Chondrocyte (in vitro differentiated cells): ENCODE measurements around the gene ZNF487. TPM values are rescaled to one million over a fixed set of nuclear protein-coding genes. Genes with fewer than 3 reads are reported as not detected.

Source experiments
- DNase-seq: peaks from one replicate; pipeline ENCODE4 v3.0.0; 2021; ENCODE audit warnings: mixed read lengths, low spot score
- H3K27ac Mint-ChIP-seq: one replicate; pipeline ENCODE4 v1.8.0; 2021; ENCODE audit warnings: mild to moderate bottlenecking, moderate library complexity, mixed read lengths; ENCODE audit not compliant: unreplicated experiment
- H3K27me3 Mint-ChIP-seq: 2 replicates; pipeline ENCODE4 v1.8.0; 2021; ENCODE audit warnings: low read depth, mixed read lengths
- H3K36me3 Mint-ChIP-seq: 2 replicates; pipeline ENCODE4 v1.8.0; 2021; ENCODE audit warnings: low read depth, mixed read lengths
- H3K4me1 Mint-ChIP-seq: 2 replicates; pipeline ENCODE4 v1.8.0; 2021; ENCODE audit warnings: low read depth, mild to moderate bottlenecking, mixed read lengths
- H3K4me3 Mint-ChIP-seq: one replicate; pipeline ENCODE4 v1.8.0; 2021; ENCODE audit warnings: mild to moderate bottlenecking, moderate library complexity, mixed read lengths; ENCODE audit not compliant: unreplicated experiment
- H3K9me3 Mint-ChIP-seq: 2 replicates; pipeline ENCODE4 v1.8.0; 2021; ENCODE audit warnings: low read depth, mixed read lengths
- CTCF ChIP-seq: fragments of 200-600 bp; sonication (generic); IDR thresholded peaks from 2 replicates; pipeline ENCODE4 v1.5.0; 2021; ENCODE audit warnings: antibody characterized with exemption, mild to moderate bottlenecking, moderate library complexity
- total RNA-seq: library from RNA; stranded (reverse); gene quantifications from 3 replicates; pipeline ENCODE4 v1.2.1, GENCODE V29; 2021

ZNF487 gene
- total RNA-seq, 1 donor from 2014 or later, result 2.7 TPM

- peak overlapping the region; percentile 92 for H3K4me3 Mint-ChIP-seq
- H3K9me3 Mint-ChIP-seq, result no peaks in the 10 kb centered on the region
- peaks cover 49% of the 10 kb centered on the region for H3K4me1 Mint-ChIP-seq
- no peak for DNase-seq
- H3K27ac Mint-ChIP-seq, result peak overlapping the region; percentile 98
- H3K36me3 Mint-ChIP-seq, result peaks cover 2% of the 10 kb centered on the region
- TF ChIP-seq CTCF, result no peak
- no peaks in the 10 kb centered on the region for H3K27me3 Mint-ChIP-seq
Measured at GRCh38 chr10:43407148-43407575, 29.7 kb upstream of the ZNF487 start.

GRCh38 chr10:43407576-43408330 is 29.2 kb upstream of the ZNF487 start:
- peak overlapping the region; percentile 98 for H3K27ac Mint-ChIP-seq
- peaks cover 43% of the 10 kb centered on the region for H3K4me1 Mint-ChIP-seq
- TF ChIP-seq CTCF, result peak; percentile 74
- peak overlapping the region; percentile 92 for H3K4me3 Mint-ChIP-seq
- peaks cover 2% of the 10 kb centered on the region for H3K36me3 Mint-ChIP-seq
- no peak for DNase-seq
- no peaks in the 10 kb centered on the region for H3K27me3 Mint-ChIP-seq
- no peaks in the 10 kb centered on the region for H3K9me3 Mint-ChIP-seq

- no peaks in the 10 kb centered on the region for H3K9me3 Mint-ChIP-seq
- peak; percentile 50 for TF ChIP-seq CTCF
- peak overlapping the region; percentile 92 for H3K4me3 Mint-ChIP-seq
- DNase-seq, result no peak
- H3K27me3 Mint-ChIP-seq, result no peaks in the 10 kb centered on the region
- H3K4me1 Mint-ChIP-seq, result peaks cover 38% of the 10 kb centered on the region
- no peaks in the 10 kb centered on the region for H3K36me3 Mint-ChIP-seq
- H3K27ac Mint-ChIP-seq, result peak overlapping the region; percentile 98
Measured at GRCh38 chr10:43408331-43408709, 28.6 kb upstream of the ZNF487 start.

GRCh38 chr10:43408710-43409384 is 28.1 kb upstream of the ZNF487 start, which contains the start of gene HNRNPF:
Gene HNRNPF (minus strand): TSS chr10:43409186. CDS start chr10:43387884, 21,302 bp downstream.
- peak; percentile 97 for DNase-seq
- H3K4me1 Mint-ChIP-seq, result peaks cover 36% of the 10 kb centered on the region
- no peaks in the 10 kb centered on the region for H3K36me3 Mint-ChIP-seq
- H3K27ac Mint-ChIP-seq, result peak within 1 kb of the TSS; percentile 98
- no peaks in the 10 kb centered on the region for H3K9me3 Mint-ChIP-seq
- no peaks in the 10 kb centered on the region for H3K27me3 Mint-ChIP-seq
- no peak for TF ChIP-seq CTCF
- peak within 1 kb of the TSS; percentile 92 for H3K4me3 Mint-ChIP-seq

GRCh38 chr10:43409385-43410109 is 27.4 kb upstream of the ZNF487 start:
- Mint-ChIP-seq H3K4me3 (peak overlapping the region; percentile 92), H3K27me3 (no peaks in the 10 kb centered on the region), H3K36me3 (no peaks in the 10 kb centered on the region), H3K27ac (peak overlapping the region; percentile 98), H3K9me3 (no peaks in the 10 kb centered on the region), H3K4me1 (peaks cover 29% of the 10 kb centered on the region)
- DNase-seq, result no peak
- peak; percentile 10 for TF ChIP-seq CTCF
